Measurements from ENCODE around the gene DNHD1. TPM values are rescaled to one million over a fixed set of nuclear protein-coding genes. Genes with fewer than 3 reads are reported as not detected.

The DNHD1 gene
- total RNA-seq, 1 donor from 2014 or later, result 2.3 TPM

GRCh38 chr11:6554828-6555706, 58.0 kb downstream of the DNHD1 start:
- H3K4me3 ChIP-seq, result no peak overlapping the region
- H3K27me3 ChIP-seq, result no peaks in the 10 kb centered on the region
- TF ChIP-seq, protein P1, sequence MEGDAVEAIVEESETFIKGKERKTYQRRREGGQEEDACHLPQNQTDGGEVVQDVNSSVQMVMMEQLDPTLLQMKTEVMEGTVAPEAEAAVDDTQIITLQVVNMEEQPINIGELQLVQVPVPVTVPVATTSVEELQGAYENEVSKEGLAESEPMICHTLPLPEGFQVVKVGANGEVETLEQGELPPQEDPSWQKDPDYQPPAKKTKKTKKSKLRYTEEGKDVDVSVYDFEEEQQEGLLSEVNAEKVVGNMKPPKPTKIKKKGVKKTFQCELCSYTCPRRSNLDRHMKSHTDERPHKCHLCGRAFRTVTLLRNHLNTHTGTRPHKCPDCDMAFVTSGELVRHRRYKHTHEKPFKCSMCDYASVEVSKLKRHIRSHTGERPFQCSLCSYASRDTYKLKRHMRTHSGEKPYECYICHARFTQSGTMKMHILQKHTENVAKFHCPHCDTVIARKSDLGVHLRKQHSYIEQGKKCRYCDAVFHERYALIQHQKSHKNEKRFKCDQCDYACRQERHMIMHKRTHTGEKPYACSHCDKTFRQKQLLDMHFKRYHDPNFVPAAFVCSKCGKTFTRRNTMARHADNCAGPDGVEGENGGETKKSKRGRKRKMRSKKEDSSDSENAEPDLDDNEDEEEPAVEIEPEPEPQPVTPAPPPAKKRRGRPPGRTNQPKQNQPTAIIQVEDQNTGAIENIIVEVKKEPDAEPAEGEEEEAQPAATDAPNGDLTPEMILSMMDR (IDR thresholded peaks at IDR 0.05), result no peak
- no peak overlapping the region for H3K27ac ChIP-seq
- DNase-seq (ENCODE audit: low spot score in 2 of 2), result no peak
- no peaks in the 10 kb centered on the region for H3K4me1 ChIP-seq
- H3K36me3 ChIP-seq, result peaks cover 0 to 12% of the 10 kb centered on the region in 2 donors
- intact Hi-C loops (cut with DNase I), result no loop called here
- no peaks in the 10 kb centered on the region for H3K9me3 ChIP-seq

DNA sequence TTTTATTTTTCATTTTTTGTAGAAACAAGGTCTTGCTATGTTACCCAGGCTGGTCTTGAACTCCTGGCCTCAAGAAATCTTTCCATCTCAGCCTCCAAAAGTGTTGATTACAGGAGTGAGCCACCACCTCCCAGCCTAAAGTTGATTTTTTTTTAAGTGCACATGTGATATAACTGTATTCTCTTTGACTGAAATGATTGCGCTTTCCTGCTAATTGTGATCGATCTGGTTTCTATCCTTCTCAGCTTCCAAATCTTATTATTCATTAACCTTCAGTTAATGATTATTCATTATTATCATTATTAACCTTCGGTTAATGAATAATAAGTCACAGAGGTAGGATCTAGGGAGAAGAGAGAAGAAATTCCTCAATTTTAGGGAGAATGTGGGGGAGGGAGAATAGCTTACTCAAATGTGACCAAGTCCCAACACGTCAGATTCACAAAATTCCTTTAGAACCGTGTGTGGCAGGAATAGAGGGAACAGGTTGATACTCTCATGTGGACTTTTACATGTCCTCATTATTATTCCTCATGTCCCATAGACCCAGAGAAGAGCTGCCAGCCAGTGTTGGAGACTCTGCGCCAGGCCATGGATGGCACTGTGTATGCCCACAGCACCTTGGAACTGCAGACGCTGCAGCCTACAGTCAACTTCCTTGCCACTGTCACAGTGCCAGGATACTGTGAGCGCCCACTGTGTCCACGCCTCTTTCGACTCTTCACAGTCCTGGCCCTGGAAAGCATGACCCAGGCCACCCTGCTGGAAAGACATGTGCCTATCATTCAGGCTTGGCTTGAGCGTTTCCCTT, 59.3 kb downstream of the DNHD1 start:
- Histone ChIP-seq H3K4me1 (no peaks in the 10 kb centered on the region), H3K9me3 (no peaks in the 10 kb centered on the region), H3K27me3 (no peaks in the 10 kb centered on the region), H3K4me3 (no peak overlapping the region), H3K36me3 (peaks cover 0 to 12% of the 10 kb centered on the region in 2 donors), H3K27ac (no peak overlapping the region)
- no peak for DNase-seq (ENCODE audit: low spot score in 2 of 2)
- intact Hi-C loops (cut with DNase I), result no loop called here
- TF ChIP-seq, protein P1 (IDR thresholded peaks at IDR 0.05), result no peak

- intact Hi-C loops (cut with DNase I), result no loop called here
- Histone ChIP-seq H3K27ac (no peak overlapping the region), H3K4me3 (no peak overlapping the region), H3K27me3 (no peaks in the 10 kb centered on the region), H3K36me3 (peaks cover 0 to 12% of the 10 kb centered on the region in 2 donors), H3K4me1 (no peaks in the 10 kb centered on the region), H3K9me3 (no peaks in the 10 kb centered on the region)
- TF ChIP-seq, protein P1 (IDR thresholded peaks at IDR 0.05), result no peak
- no peak for DNase-seq (ENCODE audit: low spot score in 2 of 2)
Observed at GRCh38 chr11:6557063-6557462, 60.0 kb downstream of the DNHD1 start.

DNA sequence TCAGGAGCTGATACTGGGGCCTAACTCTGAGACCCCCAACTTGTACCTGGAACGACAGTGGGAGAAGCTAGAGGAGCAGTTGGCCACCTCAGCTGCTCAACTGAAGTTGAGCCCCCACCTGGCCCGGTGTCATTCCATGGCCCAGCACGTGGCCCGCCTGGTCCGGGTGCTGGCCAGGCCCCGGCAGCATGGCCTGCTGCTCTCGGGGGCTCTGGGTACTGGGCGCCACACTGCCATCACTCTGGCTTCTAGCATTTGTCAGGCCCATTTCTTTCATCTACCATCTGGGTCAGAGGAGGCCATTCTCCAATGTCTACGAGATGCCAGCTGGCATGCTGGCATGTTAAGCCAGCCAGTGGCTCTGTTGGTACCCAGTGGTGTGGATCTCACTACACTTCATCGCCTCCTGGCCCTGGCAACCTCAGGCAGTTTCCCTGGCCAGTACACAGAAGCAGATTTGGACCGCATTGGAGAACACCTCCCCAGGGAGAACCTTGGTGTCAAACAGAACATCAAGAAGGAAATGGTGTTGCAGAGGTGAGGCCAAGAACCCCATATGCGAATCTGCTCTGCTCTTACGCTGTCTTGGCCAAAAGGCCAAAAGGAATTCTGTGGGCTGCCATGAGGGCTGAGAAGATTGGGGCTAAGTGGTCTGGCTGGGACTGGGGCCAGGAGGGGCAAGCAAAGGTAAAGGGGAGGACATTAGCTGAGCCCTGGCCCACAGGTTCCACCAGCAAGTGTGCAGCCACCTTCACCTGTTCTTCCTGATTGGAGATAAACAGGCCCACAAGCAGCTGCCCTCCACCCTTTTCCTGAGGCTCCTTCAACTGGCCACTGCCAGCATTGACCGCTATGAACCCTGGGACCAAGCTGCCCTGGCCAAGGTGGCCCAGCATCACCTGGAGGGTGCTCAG, 60.9 kb downstream of the DNHD1 start:
- H3K4me3 ChIP-seq, result no peak overlapping the region
- H3K27ac ChIP-seq, result no peak overlapping the region
- no peaks in the 10 kb centered on the region for H3K27me3 ChIP-seq
- no peaks in the 10 kb centered on the region for H3K9me3 ChIP-seq
- H3K36me3 ChIP-seq, result peaks cover 0 to 12% of the 10 kb centered on the region in 2 donors
- intact Hi-C loops (cut with DNase I), result no loop called here
- H3K4me1 ChIP-seq, result no peaks in the 10 kb centered on the region
- DNase-seq (ENCODE audit: low spot score in 2 of 2), result no peak
- TF ChIP-seq, protein P1 (IDR thresholded peaks at IDR 0.05), result no peak

DNA sequence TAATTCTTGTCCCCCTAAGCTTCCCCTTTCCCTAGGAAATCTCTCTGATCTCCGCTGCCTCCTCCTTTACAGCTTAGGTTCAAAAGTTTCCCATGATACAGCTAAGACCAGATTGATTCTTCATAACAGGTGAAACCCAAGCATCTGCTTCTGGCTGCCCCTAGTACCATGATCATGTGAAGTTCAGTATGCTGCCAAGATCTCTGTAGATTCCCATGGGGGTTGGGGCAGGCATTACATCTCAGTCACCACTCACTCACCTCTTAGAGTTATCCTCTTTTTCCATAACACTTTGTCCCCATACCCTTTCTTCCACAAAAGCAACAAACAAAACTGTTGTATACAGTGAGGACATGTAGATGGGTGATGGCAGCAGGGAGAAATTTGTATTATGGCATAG, 62.3 kb downstream of the DNHD1 start:
- TF ChIP-seq, protein P1 (IDR thresholded peaks at IDR 0.05), result no peak
- no peak for DNase-seq (ENCODE audit: low spot score in 2 of 2)
- Histone ChIP-seq H3K36me3 (peaks cover 0 to 19% of the 10 kb centered on the region in 2 donors), H3K4me1 (no peaks in the 10 kb centered on the region), H3K27me3 (no peaks in the 10 kb centered on the region), H3K27ac (no peak overlapping the region), H3K4me3 (no peak overlapping the region), H3K9me3 (no peaks in the 10 kb centered on the region)
- intact Hi-C loops (cut with DNase I), result no loop called here

Data from ascending aorta (tissue), 2 donors.